22Rv1 (cell line): ENCODE measurements around the gene SLC2A11.

Experiments
- H3K27ac ChIP-seq: fragments of 450-650 bp; 2 replicates; pipeline ENCODE4 v1.5.1; 2017
- CTCF ChIP-seq: fragments of 450-650 bp; IDR thresholded peaks from 2 replicates; pipeline ENCODE4 v1.5.1; 2017; ENCODE audit warnings: mild to moderate bottlenecking
- ZFX ChIP-seq: fragments of 450-650 bp; IDR thresholded peaks from 2 replicates; pipeline ENCODE4 v1.6.1; 2017; ENCODE audit warnings: antibody characterized with exemption, borderline replicate concordance

The SLC2A11 gene

GRCh38 chr22:23841736-23842445 lies 15.8 kb upstream of the SLC2A11 start:
- TF ChIP-seq ZFX = no peak
- no peak for TF ChIP-seq CTCF
- no peak overlapping the region for H3K27ac ChIP-seq

- no peak for TF ChIP-seq ZFX
- TF ChIP-seq CTCF = no peak
Observed at GRCh38 chr22:23842599-23842998, 15.1 kb upstream of the SLC2A11 start.

GRCh38 chr22:23844739-23845202 lies 12.9 kb upstream of the SLC2A11 start:
- no peak for TF ChIP-seq ZFX
- no peak for TF ChIP-seq CTCF
- no peak overlapping the region for H3K27ac ChIP-seq

More at GRCh38 chr22:23842599-23842998, 15.1 kb upstream of the SLC2A11 start:
- no peak overlapping the region for H3K27ac ChIP-seq

- no peak overlapping the region for H3K27ac ChIP-seq
- TF ChIP-seq CTCF (no peak), ZFX (no peak)
Observed at GRCh38 chr22:23845265-23846080, 12.2 kb upstream of the SLC2A11 start.

- H3K27ac ChIP-seq = no peak overlapping the region
- TF ChIP-seq ZFX (no peak), CTCF (no peak)
Observed at GRCh38 chr22:23846081-23846469, 11.6 kb upstream of the SLC2A11 start.

GRCh38 chr22:23847310-23847920 lies 10.3 kb upstream of the SLC2A11 start:
- no peak for TF ChIP-seq ZFX
- no peak for TF ChIP-seq CTCF
- no peak overlapping the region for H3K27ac ChIP-seq
